CD14-positive monocyte (primary cell): Measurements from ENCODE around the gene LAMB4. TPM values are rescaled to one million over a fixed set of nuclear protein-coding genes. Genes with fewer than 3 reads are reported as not detected.

Source experiments
- DNase-seq, 3 donors: peaks; one replicate each; pipeline ENCODE4 v3.0.0-alpha.2; 2011 to 2022
- H2AFZ ChIP-seq: 2 replicates; pipeline ENCODE4 v1.6.0; 2012; ENCODE audit warnings: mild to moderate bottlenecking, low read depth, low read length, inconsistent platforms; ENCODE audit not compliant: insufficient read depth, poor library complexity, severe bottlenecking
- H3K27ac ChIP-seq, 2 donors: 1 replicate in 1 of 2; 2 replicates in 1 of 2; pipeline ENCODE4 v1.5.1; 2012 to 2013; ENCODE audit warnings: low read length in 2 of 2, control low read depth in 1 of 2, inconsistent platforms in 1 of 2, low read depth in 1 of 2, mild to moderate bottlenecking in 1 of 2
- H3K27me3 ChIP-seq, 2 donors: one replicate each; pipeline versions ENCODE4 v1.6.0 to v1.6.1; 2011 to 2013; ENCODE audit warnings: low read length in 2 of 2; ENCODE audit not compliant: control insufficient read depth in 2 of 2, insufficient read depth in 2 of 2
- H3K36me3 ChIP-seq, 2 donors: replicated peaks in 1 of 2; 1 replicate in 1 of 2; 2 replicates in 1 of 2; pipeline versions ENCODE4 v1.5.1 to v1.6.1; 2012 to 2013; ENCODE audit warnings: low read length in 2 of 2, control low read depth in 1 of 2, inconsistent platforms in 1 of 2, mild to moderate bottlenecking in 1 of 2; ENCODE audit not compliant: insufficient read depth in 2 of 2, control insufficient read depth in 1 of 2
- H3K4me1 ChIP-seq, 2 donors: 1 replicate in 1 of 2; 2 replicates in 1 of 2; pipeline versions ENCODE4 v1.5.1 to v1.6.1; 2012 to 2013; ENCODE audit warnings: low read length in 2 of 2, control low read depth in 1 of 2, inconsistent platforms in 1 of 2, mild to moderate bottlenecking in 1 of 2, moderate library complexity in 1 of 2; ENCODE audit not compliant: insufficient read depth in 2 of 2, control insufficient read depth in 1 of 2
- H3K4me2 ChIP-seq: replicated peaks from 2 replicates; pipeline ENCODE3; 2012; ENCODE audit warnings: low read length, moderate library complexity, mild to moderate bottlenecking; ENCODE audit not compliant: poor library complexity, severe bottlenecking; ENCODE audit errors: extremely low read depth
- H3K4me3 ChIP-seq, 3 experiments: fragments of 200-600 bp in 1 of 3; sonication (generic) in 1 of 3; replicated peaks in 1 of 3; 1 replicate in 2 of 3; 2 replicates in 1 of 3; pipeline ENCODE4 v1.5.1; 2011 to 2013; ENCODE audit warnings: low read length in 3 of 3, mild to moderate bottlenecking in 3 of 3, control low read depth in 2 of 3, low read depth in 2 of 3, inconsistent platforms in 1 of 3, moderate library complexity in 1 of 3
- H3K79me2 ChIP-seq: 2 replicates; pipeline ENCODE4 v1.6.0; 2012; ENCODE audit warnings: mild to moderate bottlenecking, control low read depth, inconsistent platforms, low read length, moderate library complexity; ENCODE audit not compliant: insufficient read depth
- H3K9ac ChIP-seq: 2 replicates; pipeline ENCODE4 v1.6.0; 2017; ENCODE audit warnings: low read length, mild to moderate bottlenecking; ENCODE audit not compliant: insufficient read depth, poor library complexity, severe bottlenecking
- H3K9me3 ChIP-seq, 2 donors: replicated peaks in 1 of 2; 1 replicate in 1 of 2; 2 replicates in 1 of 2; pipeline versions ENCODE4 v1.5.1 to v1.6.1; 2012 to 2013; ENCODE audit warnings: low read length in 2 of 2, control low read depth in 1 of 2; ENCODE audit not compliant: control insufficient read depth in 1 of 2, insufficient read depth in 1 of 2
- H4K20me1 ChIP-seq: 2 replicates; pipeline ENCODE4 v1.6.0; 2012; ENCODE audit warnings: mild to moderate bottlenecking, low read length, control low read depth, moderate library complexity; ENCODE audit not compliant: insufficient read depth
- H3K27ac Mint-ChIP-seq, 7 donors: one replicate each; pipeline ENCODE4 v1.8.0; 2020; ENCODE audit warnings: mild to moderate bottlenecking in 7 of 7, mixed read lengths in 7 of 7, moderate library complexity in 6 of 7, inconsistent platforms in 2 of 7
- H3K27me3 Mint-ChIP-seq, 3 donors: one replicate each; pipeline ENCODE4 v1.8.0; 2021 to 2022; ENCODE audit warnings: low read depth in 3 of 3, mild to moderate bottlenecking in 3 of 3, mixed read lengths in 3 of 3, moderate library complexity in 3 of 3, inconsistent platforms in 1 of 3
- H3K36me3 Mint-ChIP-seq, 2 donors: one replicate each; pipeline ENCODE4 v1.8.0; 2020; ENCODE audit warnings: mixed read lengths in 2 of 2, inconsistent platforms in 1 of 2, mild to moderate bottlenecking in 1 of 2
- H3K4me1 Mint-ChIP-seq: one replicate; pipeline ENCODE4 v1.8.0; 2020; ENCODE audit warnings: mild to moderate bottlenecking, mixed read lengths
- H3K4me3 Mint-ChIP-seq, 2 donors: one replicate each; pipeline ENCODE4 v1.8.0; 2020; ENCODE audit warnings: mild to moderate bottlenecking in 2 of 2, mixed read lengths in 2 of 2, moderate library complexity in 1 of 2
- H3K9me3 Mint-ChIP-seq, 7 donors: one replicate each; pipeline ENCODE4 v1.8.0; 2020 to 2022; ENCODE audit warnings: mixed read lengths in 7 of 7, mild to moderate bottlenecking in 6 of 7, moderate library complexity in 6 of 7, inconsistent platforms in 2 of 7
- WGBS: methylation state at CpG from one replicate; pipeline ENCODE4 v1.1.5; 2013; ENCODE audit warnings: missing lambda C conversion rate; ENCODE audit not compliant: insufficient coverage; 5-methylcytosine and 5-hydroxymethylcytosine counted together
- intact Hi-C, 2 donors: fragments of 100-400 bp; cut with micrococcal nuclease; formaldehyde crosslinking; loops; one replicate each; pipeline versions ENCODE4 v1.15.0 to v1.15.1; 2023
- polyA plus RNA-seq, 3 donors: library from polyadenylated mRNA; depleted of rRNA in 1 of 3; unstranded in 2 of 3; stranded (reverse) in 1 of 3; fragments of 300-500 nt in 2 of 3; fragments of >200 nt in 1 of 3; fragmentation: Illumina TruSeq in 2 of 3; gene quantifications; 1 replicate in 2 of 3; 2 replicates in 1 of 3; pipeline ENCODE4 v1.2.3, GENCODE V29; 2012 to 2021
- TF ChIP-seq, protein P1 (sequence below): fragments of 200-600 bp; IDR thresholded peaks from one replicate; pipeline ENCODE4 v1.8.0; 2022; ENCODE audit warnings: antibody characterized with exemption, mild to moderate bottlenecking

LAMB4 gene
- polyA plus RNA-seq, 3 donors, result not detected

DNA sequence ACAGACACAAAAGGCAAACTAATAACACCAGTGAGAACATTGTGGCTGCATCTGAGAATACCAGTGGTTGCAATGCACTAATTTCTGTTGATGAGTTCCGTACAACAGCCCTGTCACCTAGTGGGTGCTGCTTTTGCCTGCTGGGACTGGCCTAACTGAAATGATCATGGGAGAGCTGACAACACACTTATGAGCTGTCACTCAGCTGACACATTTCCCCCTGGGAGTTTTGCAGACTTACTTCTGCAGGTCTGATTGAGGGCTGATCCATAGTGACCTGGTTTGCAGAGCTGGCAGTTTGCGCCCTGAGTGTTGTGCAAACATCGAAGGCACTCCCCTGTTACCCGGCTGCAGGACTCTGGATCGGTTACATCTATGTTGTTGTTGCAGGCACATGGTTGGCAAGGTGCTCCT, 66.6 kb downstream of the LAMB4 start:
- Mint-ChIP-seq H3K9me3 (peaks cover 0 to 1% (median 0%) of the 10 kb centered on the region in 7 donors), H3K4me1 (no peaks in the 10 kb centered on the region), H3K4me3 (no peak overlapping the region), H3K27ac (peak overlapping the region in 1 of 7 donors; percentile 7), H3K36me3 (no peaks in the 10 kb centered on the region), H3K27me3 (peaks cover 1 to 2% (median 2%) of the 10 kb centered on the region in 3 donors)
- Histone ChIP-seq H2AFZ (no peak overlapping the region), H3K9ac (no peak overlapping the region), H3K9me3 (no peaks in the 10 kb centered on the region), H3K4me2 (no peak overlapping the region), H4K20me1 (no peaks in the 10 kb centered on the region), H3K27ac (no peak overlapping the region), H3K4me3 (no peak overlapping the region), H3K27me3 (no peaks in the 10 kb centered on the region), H3K4me1 (no peaks in the 10 kb centered on the region), H3K79me2 (no peaks in the 10 kb centered on the region), H3K36me3 (no peaks in the 10 kb centered on the region)
- DNase-seq, result no peak
- 90% methylated on average over 5 of the region's 5 CpGs for WGBS
- intact Hi-C loops, result no loop called here
- TF ChIP-seq, protein P1, sequence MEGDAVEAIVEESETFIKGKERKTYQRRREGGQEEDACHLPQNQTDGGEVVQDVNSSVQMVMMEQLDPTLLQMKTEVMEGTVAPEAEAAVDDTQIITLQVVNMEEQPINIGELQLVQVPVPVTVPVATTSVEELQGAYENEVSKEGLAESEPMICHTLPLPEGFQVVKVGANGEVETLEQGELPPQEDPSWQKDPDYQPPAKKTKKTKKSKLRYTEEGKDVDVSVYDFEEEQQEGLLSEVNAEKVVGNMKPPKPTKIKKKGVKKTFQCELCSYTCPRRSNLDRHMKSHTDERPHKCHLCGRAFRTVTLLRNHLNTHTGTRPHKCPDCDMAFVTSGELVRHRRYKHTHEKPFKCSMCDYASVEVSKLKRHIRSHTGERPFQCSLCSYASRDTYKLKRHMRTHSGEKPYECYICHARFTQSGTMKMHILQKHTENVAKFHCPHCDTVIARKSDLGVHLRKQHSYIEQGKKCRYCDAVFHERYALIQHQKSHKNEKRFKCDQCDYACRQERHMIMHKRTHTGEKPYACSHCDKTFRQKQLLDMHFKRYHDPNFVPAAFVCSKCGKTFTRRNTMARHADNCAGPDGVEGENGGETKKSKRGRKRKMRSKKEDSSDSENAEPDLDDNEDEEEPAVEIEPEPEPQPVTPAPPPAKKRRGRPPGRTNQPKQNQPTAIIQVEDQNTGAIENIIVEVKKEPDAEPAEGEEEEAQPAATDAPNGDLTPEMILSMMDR, result no peak

DNA sequence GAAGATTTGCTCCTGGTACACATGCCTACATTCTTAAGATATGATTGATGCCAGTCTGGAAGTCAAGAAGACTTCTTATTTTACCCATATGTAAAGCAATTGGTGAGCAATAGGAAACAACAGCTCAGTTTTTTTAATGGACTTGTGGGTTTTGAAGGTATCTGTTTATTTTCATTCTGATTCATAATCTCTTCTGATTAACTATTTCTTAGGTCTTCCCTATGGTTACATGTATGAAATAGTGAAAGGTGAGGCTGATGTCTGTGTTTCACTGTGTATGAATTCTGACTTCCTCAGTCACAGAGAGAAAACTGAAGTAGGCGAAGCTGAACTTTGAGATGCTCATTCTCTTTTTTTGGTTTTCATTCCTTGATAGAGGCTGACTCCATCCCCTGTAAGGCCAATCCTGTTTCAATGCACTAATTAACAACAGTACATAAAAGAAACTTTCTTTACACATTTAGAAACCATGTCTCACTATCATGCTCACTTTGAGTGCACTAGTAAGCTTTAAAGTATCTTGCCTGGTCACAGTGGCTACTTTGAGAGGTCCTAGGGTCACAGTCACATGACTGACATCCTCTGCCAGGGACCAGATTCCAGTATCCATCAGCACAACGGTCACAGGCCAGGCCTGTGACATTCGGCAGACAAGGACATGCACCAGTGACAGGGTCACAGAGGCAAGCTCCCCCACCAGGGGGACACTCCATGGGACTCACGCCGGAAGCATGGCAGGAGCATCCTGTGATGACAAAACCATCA, 67.7 kb downstream of the LAMB4 start:
- H4K20me1 ChIP-seq, result no peaks in the 10 kb centered on the region
- H3K4me3 ChIP-seq, result no peak overlapping the region
- H3K79me2 ChIP-seq, result no peaks in the 10 kb centered on the region
- no peak overlapping the region for H2AFZ ChIP-seq
- H3K9me3 ChIP-seq, result no peaks in the 10 kb centered on the region
- WGBS, result 83% methylated on average over 2 of the region's 5 CpGs
- H3K4me3 Mint-ChIP-seq, result no peak overlapping the region
- H3K27ac Mint-ChIP-seq, result no peak overlapping the region
- peaks cover 0 to 3% (median 0%) of the 10 kb centered on the region in 7 donors for H3K9me3 Mint-ChIP-seq
- H3K4me2 ChIP-seq, result no peak overlapping the region
- no peaks in the 10 kb centered on the region for H3K27me3 ChIP-seq
- H3K36me3 Mint-ChIP-seq, result no peaks in the 10 kb centered on the region
- no peaks in the 10 kb centered on the region for H3K36me3 ChIP-seq
- no peaks in the 10 kb centered on the region for H3K4me1 ChIP-seq
- intact Hi-C loops, result no loop called here
- peaks cover 1 to 2% (median 2%) of the 10 kb centered on the region in 3 donors for H3K27me3 Mint-ChIP-seq
- DNase-seq, result no peak
- H3K9ac ChIP-seq, result no peak overlapping the region
- no peaks in the 10 kb centered on the region for H3K4me1 Mint-ChIP-seq
- H3K27ac ChIP-seq, result no peak overlapping the region
- TF ChIP-seq, protein P1, result no peak
